GM12872 (cell line): ENCODE data around the gene NUDT14.

ENCODE experiments used
- CTCF ChIP-seq: IDR thresholded peaks from 3 replicates; pipeline ENCODE4 v1.5.1; 2011; ENCODE audit warnings: low read depth, mild to moderate bottlenecking, low read length, moderate library complexity; ENCODE audit not compliant: insufficient read depth

NUDT14 gene

GRCh38 chr14:105210266-105211025 is 29.3 kb upstream of the NUDT14 start:
- TF ChIP-seq CTCF, result no peak

DNA sequence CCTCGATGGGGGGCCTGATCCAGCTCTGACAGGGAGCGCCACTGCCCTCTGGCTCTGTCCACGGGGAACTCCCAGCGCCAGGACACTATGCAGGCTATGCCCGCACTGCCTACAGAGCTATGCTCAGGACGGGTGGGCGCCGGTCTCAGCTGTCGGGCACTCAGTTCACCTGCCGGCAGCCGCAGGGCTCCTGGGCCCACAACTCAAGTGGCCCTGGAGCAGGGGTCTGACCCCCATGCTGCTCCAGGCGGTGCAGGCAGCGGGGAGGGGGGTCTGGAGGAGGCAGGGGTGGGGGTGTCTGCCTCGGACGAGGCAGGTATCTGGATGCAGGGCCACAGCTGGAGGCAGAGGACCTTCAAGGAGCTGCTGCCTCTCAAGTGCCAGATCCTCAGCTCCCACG is 28.5 kb upstream of the NUDT14 start:
- no peak for TF ChIP-seq CTCF

DNA sequence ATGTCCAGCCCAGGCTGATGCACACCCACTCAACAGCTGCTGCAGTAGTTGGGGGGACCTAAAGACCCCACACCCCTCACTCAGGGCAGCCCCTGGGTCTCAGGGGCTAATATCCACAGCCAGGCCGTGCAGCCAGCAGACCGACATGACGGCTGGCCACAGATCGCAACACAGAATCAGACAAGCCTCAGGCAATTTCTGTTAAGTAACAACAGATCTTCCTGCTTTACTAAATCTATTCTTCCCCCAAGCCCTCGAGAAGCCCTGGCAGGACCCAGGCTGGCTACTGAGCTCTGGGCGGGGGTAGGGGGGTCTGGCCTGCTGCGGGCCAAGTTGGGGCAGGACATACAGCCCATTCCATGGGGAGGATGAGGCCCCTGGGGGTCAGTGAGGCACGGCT is 28.0 kb upstream of the NUDT14 start:
- TF ChIP-seq CTCF, result no peak

DNA sequence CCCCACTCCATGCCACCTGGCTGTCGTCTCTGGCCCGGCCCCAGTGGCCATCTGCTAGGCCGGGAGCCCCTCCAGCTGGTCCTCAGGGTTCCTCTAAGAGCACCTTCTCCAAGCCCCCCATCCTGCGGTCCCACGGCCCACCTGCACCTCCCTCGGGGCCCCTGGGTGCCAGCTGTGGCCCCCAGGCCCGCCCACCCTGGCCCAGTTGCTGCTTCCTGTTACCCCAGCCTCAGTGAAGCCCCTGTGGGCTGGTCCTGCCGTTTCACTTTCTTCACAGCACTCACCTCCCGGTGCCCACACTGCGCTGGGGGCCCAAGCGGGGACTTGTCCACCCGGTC is 27.6 kb upstream of the NUDT14 start:
- no peak for TF ChIP-seq CTCF

DNA sequence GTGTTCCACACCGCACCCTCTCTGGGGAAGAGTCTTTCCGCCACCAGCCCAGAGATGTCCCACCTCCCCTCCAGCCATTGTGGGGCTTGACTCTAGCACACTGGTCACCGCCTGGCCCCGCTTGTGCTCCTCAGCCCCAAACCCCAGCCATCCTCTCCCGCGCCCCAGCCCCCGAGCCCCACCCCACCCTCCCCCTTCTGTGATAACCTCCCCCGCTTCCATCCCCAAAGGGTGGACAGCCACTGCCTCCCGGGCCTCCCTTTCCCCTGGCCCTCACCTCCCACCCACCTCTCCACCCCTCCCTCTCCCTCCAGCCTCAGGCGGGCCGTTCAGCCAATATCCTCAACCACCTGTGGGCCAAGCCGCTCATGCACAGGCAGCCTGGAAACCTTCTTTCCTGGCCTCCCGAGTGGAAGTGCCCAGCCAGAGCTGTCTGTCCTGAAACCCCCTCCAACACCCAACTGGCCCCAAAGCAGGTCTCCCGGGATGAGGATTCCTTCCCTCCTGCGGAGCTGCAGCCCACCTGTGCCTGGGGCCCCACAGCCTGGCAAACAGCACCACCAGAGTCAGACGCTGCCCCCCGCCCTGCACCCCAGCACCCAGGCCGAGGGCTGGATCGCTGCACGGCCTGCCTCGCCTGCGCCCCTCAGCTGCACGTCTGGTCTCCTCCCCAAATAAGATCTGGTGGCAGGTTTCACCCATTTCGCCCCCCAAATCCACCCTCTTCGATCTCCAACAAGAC is 27.1 kb upstream of the NUDT14 start:
- no peak for TF ChIP-seq CTCF

DNA sequence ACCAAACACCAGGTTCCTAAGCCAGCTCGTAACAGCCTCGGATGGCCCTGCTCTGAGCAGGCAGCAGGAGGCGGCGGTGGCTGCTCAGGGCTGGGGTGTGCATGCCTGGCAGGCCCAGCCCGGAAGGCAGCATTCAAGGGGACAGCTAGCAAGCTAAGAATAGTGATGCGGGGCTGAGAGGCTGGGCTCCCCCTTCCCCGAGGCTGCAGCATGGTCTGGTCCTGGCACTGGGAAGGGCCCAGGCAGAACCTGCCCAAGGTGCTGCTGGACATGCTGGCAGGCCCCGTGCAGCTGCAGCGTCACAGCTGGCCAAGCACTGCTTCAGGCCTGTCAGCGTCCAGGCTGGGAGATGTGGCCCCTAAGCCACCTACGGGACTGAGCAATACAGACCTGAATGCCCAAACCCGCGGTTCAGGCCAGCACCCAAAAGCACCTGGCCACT is 26.4 kb upstream of the NUDT14 start:
- TF ChIP-seq CTCF, result no peak

- TF ChIP-seq CTCF, result no peak
Observed at GRCh38 chr14:105206873-105207272, 25.8 kb upstream of the NUDT14 start.
